GM19238 (cell line): ENCODE data around the gene EXOSC10.
"Not testable (repeated sequence)": the region's sequence is repeated elsewhere in the genome, so short reads cannot be mapped to it uniquely, and the experiment has no call there.

Source experiments
- DNase-seq: peaks from one replicate; pipeline ENCODE4 v3.0.0; 2011; ENCODE audit warnings: low spot score; ENCODE audit not compliant: insufficient read length

EXOSC10 gene

DNA sequence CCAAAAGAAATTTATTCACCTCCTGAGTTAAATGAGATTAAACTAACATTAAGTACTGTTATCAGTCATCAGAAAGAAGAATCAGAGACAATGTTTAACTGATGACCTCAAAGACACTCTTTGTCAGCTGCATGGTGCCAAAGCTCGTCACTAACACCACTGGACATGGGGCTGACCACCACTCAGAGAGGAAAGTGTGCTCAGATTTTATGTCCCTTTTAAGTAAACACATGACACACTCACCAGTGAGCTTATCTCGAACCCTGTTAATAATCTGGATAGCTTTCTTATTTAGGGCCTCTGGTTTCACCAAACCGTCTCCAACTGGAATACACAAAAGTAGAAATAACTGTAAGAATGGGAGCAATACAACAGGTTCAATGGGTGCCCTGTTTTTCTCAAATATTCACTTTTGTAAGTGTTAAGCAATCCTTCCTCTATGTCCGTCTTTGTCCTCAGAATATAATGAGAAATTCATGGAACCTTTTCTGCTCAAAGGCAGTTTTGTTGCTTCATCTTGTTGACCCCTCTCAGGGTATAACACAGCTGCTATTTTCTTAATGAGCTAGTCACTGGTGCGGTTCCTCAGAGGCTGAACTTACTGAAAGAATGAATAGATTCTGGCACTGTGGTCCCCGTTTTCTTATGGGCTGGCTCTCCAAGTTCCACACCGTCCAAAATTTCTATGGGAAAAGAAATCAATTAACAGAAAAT lies 9.5 kb upstream of the EXOSC10 start:
- no peak for DNase-seq

GRCh38 chr1:11107599-11107998 lies 7.9 kb upstream of the EXOSC10 start:
- DNase-seq: no peak

- no peak for DNase-seq
Measured at GRCh38 chr1:11105586-11105985, 5.9 kb upstream of the EXOSC10 start.

DNA sequence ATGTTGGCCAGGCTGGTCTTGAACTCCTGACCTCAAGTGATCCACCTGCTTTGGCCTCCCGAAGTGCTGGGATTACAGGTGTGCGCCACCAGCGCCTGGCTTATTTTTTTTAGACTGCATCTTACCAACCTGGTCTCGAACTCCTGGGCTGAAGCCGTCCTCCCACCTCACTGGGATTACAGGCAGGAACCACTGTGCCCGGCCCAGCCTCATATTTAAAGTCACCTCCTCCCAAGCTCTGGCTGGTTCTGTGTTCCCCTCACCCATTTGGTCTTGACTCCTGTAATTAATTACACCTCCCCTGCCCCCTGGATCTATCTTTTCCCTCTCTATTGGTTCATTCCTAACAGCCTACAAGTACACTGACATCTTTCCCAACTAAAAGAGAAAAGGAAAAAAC lies 1.7 kb upstream of the EXOSC10 start:
- no peak for DNase-seq

DNA sequence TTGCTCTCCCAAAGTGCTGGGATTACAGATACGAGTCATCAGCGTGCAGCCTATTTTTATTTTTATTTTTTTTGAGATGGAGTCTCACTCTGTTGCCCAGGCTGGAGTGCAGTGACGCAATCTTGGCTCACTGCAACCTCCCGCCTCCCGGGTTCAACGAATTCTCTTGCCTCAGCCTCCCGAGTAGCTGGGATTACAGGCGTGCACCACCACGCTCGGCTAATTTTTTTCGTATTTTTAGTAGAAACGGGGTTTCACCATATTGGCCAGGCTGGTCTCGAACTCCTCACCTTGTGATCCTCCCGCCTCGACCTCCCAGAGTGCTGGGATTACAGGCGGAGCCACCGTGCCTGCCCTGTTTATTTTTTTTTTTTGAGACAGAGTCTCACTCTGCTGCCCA lies 1.1 kb upstream of the EXOSC10 start:
- not testable (repeated sequence) for DNase-seq

GRCh38 chr1:11100149-11100493 lies 452 bp upstream of the EXOSC10 start:
- no peak for DNase-seq

DNA sequence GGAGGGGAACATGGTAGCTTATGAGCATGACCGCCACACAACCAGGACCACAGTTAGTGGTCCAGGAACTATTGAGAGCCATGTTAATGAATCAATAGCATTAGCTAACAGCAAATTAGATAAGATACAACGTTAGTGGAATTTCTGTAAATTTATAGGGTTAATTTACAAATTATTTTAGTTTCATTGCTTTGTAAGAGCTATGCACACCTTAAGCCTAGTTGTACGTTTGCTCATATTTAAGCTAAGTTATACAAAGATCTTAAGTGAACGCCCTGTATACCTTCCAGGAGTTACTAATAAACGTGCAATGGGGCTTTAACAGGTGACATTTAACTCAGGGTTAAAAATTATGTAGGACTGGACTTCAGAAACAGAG lies 749 bp downstream of the EXOSC10 start:
- DNase-seq: no peak

DNA sequence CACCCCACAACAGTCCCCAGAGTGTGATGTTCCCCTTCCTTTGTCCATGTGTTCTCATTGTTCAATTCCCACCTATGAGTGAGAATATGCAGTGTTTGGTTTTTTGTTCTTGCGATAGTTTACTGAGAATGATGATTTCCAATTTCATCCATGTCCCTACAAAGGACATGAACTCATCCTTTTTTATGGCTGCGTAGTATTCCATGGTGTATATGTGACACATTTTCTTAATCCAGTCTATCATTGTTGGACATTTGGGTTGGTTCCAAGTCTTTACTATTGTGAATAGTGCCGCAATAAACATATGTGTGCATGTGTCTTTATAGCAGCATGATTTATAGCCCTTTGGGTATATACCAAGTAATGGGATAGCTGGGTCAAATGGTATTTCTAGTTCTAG lies 15.9 kb downstream of the EXOSC10 start:
- not testable (repeated sequence) for DNase-seq

- no peak for DNase-seq
Measured at GRCh38 chr1:11080931-11081330, 18.7 kb downstream of the EXOSC10 start.

DNA sequence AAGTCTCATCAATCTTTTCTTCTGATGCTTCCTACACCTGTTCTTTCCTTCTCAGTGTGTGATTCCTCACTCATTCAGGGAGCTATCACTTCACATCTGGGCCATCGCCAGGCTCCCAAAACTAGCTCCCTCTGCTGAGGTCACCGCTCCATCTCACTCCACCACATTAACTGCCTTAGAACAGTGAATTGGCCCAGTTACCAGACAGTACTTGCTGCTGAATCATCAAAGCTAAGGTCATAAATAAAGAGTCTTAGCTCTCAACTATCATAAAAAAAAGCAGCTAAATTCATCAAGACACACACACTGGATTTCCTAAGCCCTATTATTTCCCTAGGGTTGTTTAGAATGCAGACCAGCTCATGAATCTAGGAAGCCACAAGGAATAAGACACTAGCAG lies 21.0 kb downstream of the EXOSC10 start:
- no peak for DNase-seq

GRCh38 chr1:11073398-11073797 lies 26.3 kb downstream of the EXOSC10 start:
- DNase-seq: not testable (repeated sequence)

DNA sequence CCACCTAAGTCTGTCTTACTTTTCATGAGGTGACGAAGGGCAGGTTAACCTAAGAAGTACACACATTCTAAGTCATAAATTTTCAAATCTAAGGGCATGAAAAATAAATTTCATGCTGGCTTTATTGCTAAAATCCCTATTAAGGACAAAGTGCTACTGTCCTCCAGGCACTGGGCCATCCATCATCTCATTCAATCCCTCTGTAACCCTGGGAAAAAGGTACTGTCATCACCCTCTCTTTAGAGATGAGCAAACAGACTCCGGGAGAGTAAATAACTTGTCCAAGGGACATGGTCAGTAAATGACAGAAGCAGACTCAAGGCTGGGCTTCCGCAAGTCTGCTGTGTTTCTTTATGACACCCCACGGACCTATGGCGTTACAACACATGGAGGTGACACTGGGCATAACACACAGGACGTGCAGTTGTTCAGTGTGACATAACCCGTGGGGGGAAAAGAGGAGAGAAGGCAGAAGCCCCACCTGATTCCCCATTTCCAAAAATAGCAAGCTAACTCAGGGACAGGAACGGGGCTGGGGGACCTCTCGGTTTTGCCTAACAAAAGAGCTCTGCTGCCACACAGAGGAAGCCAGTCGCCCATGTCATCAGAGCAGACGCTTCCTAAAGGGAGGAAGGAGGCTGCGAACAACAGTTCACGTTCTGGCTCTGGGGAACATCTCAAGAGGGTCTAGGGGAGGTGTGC lies 27.3 kb downstream of the EXOSC10 start:
- no peak for DNase-seq

- DNase-seq: no peak
Measured at GRCh38 chr1:11071463-11072215, 28.0 kb downstream of the EXOSC10 start.

DNA sequence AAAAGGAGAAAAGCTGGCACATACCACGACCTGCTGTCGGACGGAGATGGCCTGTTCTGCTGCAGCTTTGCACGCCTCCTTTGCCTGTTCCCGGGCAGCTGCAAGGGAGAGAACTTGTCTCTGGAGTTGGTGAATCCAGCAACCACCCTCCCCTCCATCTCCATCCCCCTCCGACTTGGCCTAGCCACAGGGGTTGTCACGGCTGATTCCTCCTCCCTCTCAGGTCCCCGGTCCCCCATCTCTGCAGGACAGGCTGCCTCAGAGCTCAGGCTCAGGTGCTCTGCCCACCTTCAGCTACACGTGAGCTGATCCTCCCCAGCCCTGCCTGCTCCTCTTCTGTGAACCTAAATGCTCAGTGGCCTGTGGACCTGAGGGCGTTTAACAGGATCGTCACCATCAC lies 28.8 kb downstream of the EXOSC10 start:
- no peak for DNase-seq

- DNase-seq: no peak
Measured at GRCh38 chr1:11068600-11069473, 30.8 kb downstream of the EXOSC10 start.

GRCh38 chr1:11067716-11068599 lies 31.7 kb downstream of the EXOSC10 start:
- no peak for DNase-seq

- no peak for DNase-seq
Measured at GRCh38 chr1:11065796-11066195, 33.9 kb downstream of the EXOSC10 start.

DNA sequence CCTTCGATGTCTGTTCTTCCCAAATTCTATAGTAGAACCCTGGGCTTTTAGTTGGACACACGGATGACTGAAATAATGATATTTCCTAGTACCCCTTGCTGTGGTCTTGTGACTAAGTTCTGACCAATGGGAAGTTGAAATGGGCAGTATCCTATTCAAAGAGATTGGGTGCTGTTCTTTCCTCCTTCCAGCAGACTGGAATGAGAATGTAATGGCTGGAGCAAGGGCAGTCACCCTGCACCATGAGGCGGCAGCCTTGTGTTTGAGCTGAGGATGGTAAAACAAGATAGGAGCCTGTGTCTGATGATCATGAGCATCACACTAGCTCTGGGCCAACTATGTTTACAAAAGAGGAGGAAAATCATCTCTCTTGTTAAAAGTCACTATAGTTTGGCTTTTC lies 34.7 kb downstream of the EXOSC10 start:
- no peak for DNase-seq

GRCh38 chr1:11063937-11064537 lies 35.6 kb downstream of the EXOSC10 start:
- DNase-seq: not testable (repeated sequence)

- peak; percentile 53 for DNase-seq
Measured at GRCh38 chr1:11062965-11063401, 36.7 kb downstream of the EXOSC10 start.
